HuH-7 (cell line): ENCODE measurements around the gene GUCY2C.

Source experiments
- DNase-seq: peaks from one replicate; pipeline ENCODE4 v3.0.0; 2011; ENCODE audit warnings: low spot score

GUCY2C gene

GRCh38 chr12:14681625-14682024, 14.8 kb downstream of the GUCY2C start:
- DNase-seq, result no peak

- DNase-seq, result no peak
These were observed 15.2 kb downstream of the GUCY2C start for GRCh38 chr12:14681190-14681589.

- no peak for DNase-seq
These were observed 17.8 kb downstream of the GUCY2C start for GRCh38 chr12:14678547-14679150.

GRCh38 chr12:14668591-14668990, 27.8 kb downstream of the GUCY2C start:
- no peak for DNase-seq

- no peak for DNase-seq
These were observed 30.7 kb downstream of the GUCY2C start for GRCh38 chr12:14665354-14666348.

- no peak for DNase-seq
These were observed 31.9 kb downstream of the GUCY2C start for GRCh38 chr12:14664434-14665023.

GRCh38 chr12:14663002-14663401, 33.4 kb downstream of the GUCY2C start:
- no peak for DNase-seq

- DNase-seq, result no peak
These were observed 39.6 kb downstream of the GUCY2C start for GRCh38 chr12:14656846-14657245.

GRCh38 chr12:14655284-14655683, 41.1 kb downstream of the GUCY2C start:
- DNase-seq, result no peak

- DNase-seq, result no peak
These were observed 41.6 kb downstream of the GUCY2C start for GRCh38 chr12:14654842-14655241.

GRCh38 chr12:14654416-14654815, 42.0 kb downstream of the GUCY2C start:
- no peak for DNase-seq

GRCh38 chr12:14652483-14652882, 43.9 kb downstream of the GUCY2C start:
- no peak for DNase-seq

- DNase-seq, result no peak
These were observed 45.0 kb downstream of the GUCY2C start for GRCh38 chr12:14651371-14651770.

GRCh38 chr12:14650789-14651188, 45.6 kb downstream of the GUCY2C start:
- DNase-seq, result no peak

- DNase-seq, result no peak
These were observed 49.2 kb downstream of the GUCY2C start for GRCh38 chr12:14647028-14647750.

GRCh38 chr12:14643251-14643650, 53.1 kb downstream of the GUCY2C start:
- no peak for DNase-seq

GRCh38 chr12:14638066-14638465, 58.3 kb downstream of the GUCY2C start:
- DNase-seq, result no peak

GRCh38 chr12:14635776-14636175, 60.6 kb downstream of the GUCY2C start:
- DNase-seq, result no peak

- no peak for DNase-seq
These were observed 65.6 kb downstream of the GUCY2C start for GRCh38 chr12:14630793-14631192.

- DNase-seq, result peak; percentile 34
These were observed 66.3 kb downstream of the GUCY2C start for GRCh38 chr12:14629832-14630710.

GRCh38 chr12:14628771-14629170, 67.6 kb downstream of the GUCY2C start:
- no peak for DNase-seq
